ENCODE measurements around the gene CREG2.

The CREG2 gene

GRCh38 chr2:101387151-101387834 lies at the start of gene CREG2:
TSS of gene CREG2 (minus strand) at chr2:101387503. CDS start at chr2:101387457, 46 bp downstream.
- DNase-seq (ENCODE audit: low read depth, low spot score), result no peak
- no peaks in the 10 kb centered on the region for H3K9me3 ChIP-seq (ENCODE audit: low read depth, low read length)
- no peaks in the 10 kb centered on the region for H3K36me3 ChIP-seq (ENCODE audit: insufficient read depth, low read length)
- TF ChIP-seq EZH2 (IDR thresholded peaks at IDR 0.05), result no peak
- no peak for TF ChIP-seq FOXP2 (optimal IDR thresholded peaks at IDR 0.05; ENCODE audit: control extremely low read depth, extremely low read length, insufficient read depth)
- no peak within 1 kb of the TSS for H3K27ac ChIP-seq
- H3K9ac ChIP-seq (ENCODE audit: insufficient read length), result no peak within 1 kb of the TSS
- H3K4me3 ChIP-seq, result no peak within 1 kb of the TSS

- no peaks in the 10 kb centered on the region for H3K36me3 ChIP-seq (ENCODE audit: insufficient read depth, low read length)
- no peak for DNase-seq (ENCODE audit: low read depth, low spot score)
- no peak overlapping the region for H3K9ac ChIP-seq (ENCODE audit: insufficient read length)
- no peak overlapping the region for H3K4me3 ChIP-seq
- TF ChIP-seq FOXP2 (optimal IDR thresholded peaks at IDR 0.05; ENCODE audit: control extremely low read depth, extremely low read length, insufficient read depth) (no peak), POLR2AphosphoS5 (IDR thresholded peaks at IDR 0.05; ENCODE audit: borderline replicate concordance, low read depth, low read length) (no peak), EZH2 (IDR thresholded peaks at IDR 0.05) (no peak)
- H3K9me3 ChIP-seq (ENCODE audit: low read depth, low read length), result no peaks in the 10 kb centered on the region
- no peak overlapping the region for H3K27ac ChIP-seq
Measured at GRCh38 chr2:101435001-101435862, 47.9 kb upstream of the CREG2 start.

- no peak overlapping the region for H3K27ac ChIP-seq
- no peaks in the 10 kb centered on the region for H3K9me3 ChIP-seq (ENCODE audit: low read depth, low read length)
- no peaks in the 10 kb centered on the region for H3K36me3 ChIP-seq (ENCODE audit: insufficient read depth, low read length)
- TF ChIP-seq EZH2 (IDR thresholded peaks at IDR 0.05) (no peak), FOXP2 (optimal IDR thresholded peaks at IDR 0.05; ENCODE audit: control extremely low read depth, extremely low read length, insufficient read depth) (no peak), POLR2AphosphoS5 (IDR thresholded peaks at IDR 0.05; ENCODE audit: borderline replicate concordance, low read depth, low read length) (no peak)
- no peak overlapping the region for H3K9ac ChIP-seq (ENCODE audit: insufficient read length)
- no peak overlapping the region for H3K4me3 ChIP-seq
- DNase-seq (ENCODE audit: low read depth, low spot score), result no peak
Measured at GRCh38 chr2:101433465-101433864, 46.2 kb upstream of the CREG2 start.

- H3K36me3 ChIP-seq (ENCODE audit: insufficient read depth, low read length), result no peaks in the 10 kb centered on the region
- no peak for TF ChIP-seq FOXP2 (optimal IDR thresholded peaks at IDR 0.05; ENCODE audit: control extremely low read depth, extremely low read length, insufficient read depth)
- TF ChIP-seq POLR2AphosphoS5 (IDR thresholded peaks at IDR 0.05; ENCODE audit: borderline replicate concordance, low read depth, low read length), result no peak
- no peak for TF ChIP-seq EZH2 (IDR thresholded peaks at IDR 0.05)
Measured at GRCh38 chr2:101432411-101433181, 45.3 kb upstream of the CREG2 start.

GRCh38 chr2:101431486-101431885 lies 44.2 kb upstream of the CREG2 start:
- DNase-seq (ENCODE audit: low read depth, low spot score), result no peak
- Histone ChIP-seq H3K4me3 (no peak overlapping the region), H3K27ac (no peak overlapping the region), H3K36me3 (ENCODE audit: insufficient read depth, low read length) (no peaks in the 10 kb centered on the region), H3K9me3 (ENCODE audit: low read depth, low read length) (no peaks in the 10 kb centered on the region), H3K9ac (ENCODE audit: insufficient read length) (no peak overlapping the region)
- no peak for TF ChIP-seq FOXP2 (optimal IDR thresholded peaks at IDR 0.05; ENCODE audit: control extremely low read depth, extremely low read length, insufficient read depth)
- TF ChIP-seq EZH2 (IDR thresholded peaks at IDR 0.05), result no peak
- no peak for TF ChIP-seq POLR2AphosphoS5 (IDR thresholded peaks at IDR 0.05; ENCODE audit: borderline replicate concordance, low read depth, low read length)

More at GRCh38 chr2:101432411-101433181, 45.3 kb upstream of the CREG2 start:
- H3K27ac ChIP-seq, result no peak overlapping the region
- H3K9ac ChIP-seq (ENCODE audit: insufficient read length), result no peak overlapping the region
- no peaks in the 10 kb centered on the region for H3K9me3 ChIP-seq (ENCODE audit: low read depth, low read length)
- H3K4me3 ChIP-seq, result no peak overlapping the region
- no peak for DNase-seq (ENCODE audit: low read depth, low spot score)

- no peak for DNase-seq (ENCODE audit: low read depth, low spot score)
- TF ChIP-seq FOXP2 (optimal IDR thresholded peaks at IDR 0.05; ENCODE audit: control extremely low read depth, extremely low read length, insufficient read depth) (no peak), EZH2 (IDR thresholded peaks at IDR 0.05) (no peak), POLR2AphosphoS5 (IDR thresholded peaks at IDR 0.05; ENCODE audit: borderline replicate concordance, low read depth, low read length) (no peak)
- H3K27ac ChIP-seq, result no peak overlapping the region
- no peaks in the 10 kb centered on the region for H3K36me3 ChIP-seq (ENCODE audit: insufficient read depth, low read length)
- no peaks in the 10 kb centered on the region for H3K9me3 ChIP-seq (ENCODE audit: low read depth, low read length)
- no peak overlapping the region for H3K4me3 ChIP-seq
- H3K9ac ChIP-seq (ENCODE audit: insufficient read length), result no peak overlapping the region
Measured at GRCh38 chr2:101430156-101430555, 42.9 kb upstream of the CREG2 start.

- H3K9ac ChIP-seq (ENCODE audit: insufficient read length), result no peak overlapping the region
- H3K9me3 ChIP-seq (ENCODE audit: low read depth, low read length), result no peaks in the 10 kb centered on the region
- no peaks in the 10 kb centered on the region for H3K36me3 ChIP-seq (ENCODE audit: insufficient read depth, low read length)
- TF ChIP-seq EZH2 (IDR thresholded peaks at IDR 0.05) (no peak), FOXP2 (optimal IDR thresholded peaks at IDR 0.05; ENCODE audit: control extremely low read depth, extremely low read length, insufficient read depth) (no peak), POLR2AphosphoS5 (IDR thresholded peaks at IDR 0.05; ENCODE audit: borderline replicate concordance, low read depth, low read length) (no peak)
- no peak overlapping the region for H3K27ac ChIP-seq
- H3K4me3 ChIP-seq, result no peak overlapping the region
- DNase-seq (ENCODE audit: low read depth, low spot score), result no peak
Measured at GRCh38 chr2:101429453-101429852, 42.1 kb upstream of the CREG2 start.
